Thyroid gland (tissue), 4 donors: ENCODE measurements around the gene HS6ST1.
"Not testable (repeated sequence)": the region's sequence is repeated elsewhere in the genome, so short reads cannot be mapped to it uniquely, and the experiment has no call there.

ENCODE experiments used
- POLR2A ChIP-seq, 2 donors: fragments of 450-650 bp; IDR thresholded peaks; one replicate each; pipeline ENCODE4 v1.6.1; 2017; ENCODE audit warnings: antibody characterized with exemption in 2 of 2, mild to moderate bottlenecking in 2 of 2, moderate library complexity in 1 of 2
- TF ChIP-seq, protein P1 (sequence below), 6 experiments: fragments of 200-600 bp in 3 of 6; fragments of 450-650 bp in 3 of 6; sonication (generic) in 3 of 6; IDR thresholded peaks; one replicate each; pipeline ENCODE4 v1.5.1; 2016 to 2019; ENCODE audit warnings: antibody characterized with exemption in 6 of 6, mild to moderate bottlenecking in 2 of 6, inconsistent platforms in 1 of 6, moderate library complexity in 1 of 6

DNA sequence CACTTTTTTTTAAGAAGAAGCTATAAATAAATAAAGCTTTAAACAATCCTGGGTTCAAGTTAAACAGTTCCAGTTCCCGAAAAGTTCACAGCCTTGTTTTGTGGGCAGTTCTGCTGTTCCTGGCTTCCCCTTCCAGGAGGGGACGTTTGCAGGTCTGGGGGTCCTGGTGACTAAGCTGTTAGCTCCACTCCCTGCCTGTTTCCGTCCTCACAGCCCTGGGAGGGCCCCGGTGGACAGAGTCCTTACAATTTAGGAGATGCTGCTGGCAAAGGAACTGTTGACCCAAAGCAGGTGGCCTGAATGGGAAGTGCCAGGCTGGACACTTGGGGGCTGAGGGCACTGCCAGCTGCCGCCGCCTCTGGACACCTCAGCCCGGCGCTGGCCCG, 53.1 kb downstream of the HS6ST1 start:
- TF ChIP-seq, protein P1, sequence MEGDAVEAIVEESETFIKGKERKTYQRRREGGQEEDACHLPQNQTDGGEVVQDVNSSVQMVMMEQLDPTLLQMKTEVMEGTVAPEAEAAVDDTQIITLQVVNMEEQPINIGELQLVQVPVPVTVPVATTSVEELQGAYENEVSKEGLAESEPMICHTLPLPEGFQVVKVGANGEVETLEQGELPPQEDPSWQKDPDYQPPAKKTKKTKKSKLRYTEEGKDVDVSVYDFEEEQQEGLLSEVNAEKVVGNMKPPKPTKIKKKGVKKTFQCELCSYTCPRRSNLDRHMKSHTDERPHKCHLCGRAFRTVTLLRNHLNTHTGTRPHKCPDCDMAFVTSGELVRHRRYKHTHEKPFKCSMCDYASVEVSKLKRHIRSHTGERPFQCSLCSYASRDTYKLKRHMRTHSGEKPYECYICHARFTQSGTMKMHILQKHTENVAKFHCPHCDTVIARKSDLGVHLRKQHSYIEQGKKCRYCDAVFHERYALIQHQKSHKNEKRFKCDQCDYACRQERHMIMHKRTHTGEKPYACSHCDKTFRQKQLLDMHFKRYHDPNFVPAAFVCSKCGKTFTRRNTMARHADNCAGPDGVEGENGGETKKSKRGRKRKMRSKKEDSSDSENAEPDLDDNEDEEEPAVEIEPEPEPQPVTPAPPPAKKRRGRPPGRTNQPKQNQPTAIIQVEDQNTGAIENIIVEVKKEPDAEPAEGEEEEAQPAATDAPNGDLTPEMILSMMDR (IDR thresholded peaks at IDR 0.05) = not testable (repeated sequence)
- TF ChIP-seq POLR2A (IDR thresholded peaks at IDR 0.05) = not testable (repeated sequence)
